Naive thymus-derived CD4-positive, alpha-beta T cell (primary cell): ENCODE measurements around the gene BPGM. TPM values are rescaled to one million over a fixed set of nuclear protein-coding genes. Genes with fewer than 3 reads are reported as not detected.

Experiments
- ATAC-seq: fragments of 150-1000 bp; cut with Tn5 transposase; 2 replicates; pipeline ENCODE4 v1.10.0; 2021; ENCODE audit warnings: mild to moderate bottlenecking, moderate library complexity
- CTCF ChIA-PET: fragments of 350-600 bp; sonication (Branson Sonifier 250); formaldehyde crosslinking; loops from one replicate; lab custom pipeline; 2021; ENCODE audit warnings: antibody characterized with exemption; lab: Charles Lee
- POLR2A ChIA-PET: fragments of 350-600 bp; sonication (Branson Sonifier 250); formaldehyde crosslinking; loops from one replicate; lab custom pipeline; 2021; ENCODE audit warnings: antibody characterized with exemption, inconsistent platforms; lab: Charles Lee
- DNase-seq, 9 donors: peaks; one replicate each; pipeline versions ENCODE4 v3.0.0 to v3.0.0-alpha.2; 2020 to 2022; ENCODE audit warnings: mixed read lengths in 1 of 9
- H3K27ac ChIP-seq: one replicate; pipeline ENCODE4 v1.7.0; 2013; ENCODE audit warnings: mild to moderate bottlenecking, low read depth, low read length, moderate library complexity
- H3K27me3 ChIP-seq, 2 donors: one replicate each; pipeline ENCODE4 v1.7.0; 2013; ENCODE audit warnings: low read length in 2 of 2, mild to moderate bottlenecking in 2 of 2, moderate library complexity in 2 of 2; ENCODE audit not compliant: control insufficient read depth in 2 of 2, insufficient read depth in 2 of 2
- H3K36me3 ChIP-seq, 3 experiments: 1 replicate in 2 of 3; 2 replicates in 1 of 3; pipeline ENCODE4 v1.7.0; 2013; ENCODE audit warnings: low read length in 3 of 3, mild to moderate bottlenecking in 3 of 3, moderate library complexity in 1 of 3; ENCODE audit not compliant: insufficient read depth in 3 of 3, control insufficient read depth in 2 of 3
- H3K4me1 ChIP-seq, 2 donors: one replicate each; pipeline ENCODE4 v1.7.0; 2013; ENCODE audit warnings: low read length in 2 of 2, mild to moderate bottlenecking in 2 of 2, moderate library complexity in 1 of 2; ENCODE audit not compliant: control insufficient read depth in 2 of 2, insufficient read depth in 2 of 2
- H3K4me3 ChIP-seq: 2 replicates; pipeline ENCODE4 v1.7.0; 2013; ENCODE audit warnings: mild to moderate bottlenecking, low read length
- H3K9me3 ChIP-seq, 3 experiments: 1 replicate in 2 of 3; 2 replicates in 1 of 3; pipeline ENCODE4 v1.7.0; 2013; ENCODE audit warnings: low read length in 3 of 3; ENCODE audit not compliant: control insufficient read depth in 2 of 3
- H3K27ac Mint-ChIP-seq, 9 donors: one replicate each; pipeline ENCODE4 v1.8.0; 2020 to 2022; ENCODE audit warnings: mixed read lengths in 9 of 9, mild to moderate bottlenecking in 8 of 9, moderate library complexity in 5 of 9, inconsistent platforms in 2 of 9
- H3K27me3 Mint-ChIP-seq, 5 donors: one replicate each; pipeline ENCODE4 v1.8.0; 2021 to 2022; ENCODE audit warnings: mixed read lengths in 5 of 5, mild to moderate bottlenecking in 1 of 5
- H3K36me3 Mint-ChIP-seq, 5 donors: one replicate each; pipeline ENCODE4 v1.8.0; 2020 to 2022; ENCODE audit warnings: mixed read lengths in 5 of 5, mild to moderate bottlenecking in 3 of 5, inconsistent platforms in 1 of 5
- H3K4me1 Mint-ChIP-seq, 7 donors: one replicate each; pipeline ENCODE4 v1.8.0; 2020 to 2022; ENCODE audit warnings: mixed read lengths in 7 of 7, mild to moderate bottlenecking in 3 of 7, inconsistent platforms in 1 of 7
- H3K4me3 Mint-ChIP-seq, 10 donors: one replicate each; pipeline ENCODE4 v1.8.0; 2020 to 2022; ENCODE audit warnings: mild to moderate bottlenecking in 10 of 10, mixed read lengths in 10 of 10, moderate library complexity in 6 of 10, inconsistent platforms in 2 of 10
- H3K9me3 Mint-ChIP-seq, 11 donors: one replicate each; pipeline ENCODE4 v1.8.0; 2020 to 2022; ENCODE audit warnings: mixed read lengths in 11 of 11, mild to moderate bottlenecking in 4 of 11, inconsistent platforms in 1 of 11, moderate library complexity in 1 of 11
- intact Hi-C, 2 donors: fragments of 100-400 bp; cut with micrococcal nuclease; formaldehyde crosslinking; loops; one replicate each; pipeline ENCODE4 v1.15.1; 2023
- polyA plus RNA-seq, 2 donors: library from polyadenylated mRNA; unstranded; fragments of 300-500 nt; fragmentation: Illumina TruSeq; gene quantifications; one replicate each; pipeline ENCODE4 v1.2.3, GENCODE V29; 2021
- total RNA-seq, 6 experiments: library from RNA in 5 of 6; stranded (reverse) in 5 of 6; gene quantifications; 1 replicate in 5 of 6; 2 replicates in 1 of 6; pipeline ENCODE4 v1.2.3 and lab custom pipeline; 2021 to 2026

BPGM gene
- total and polyA plus RNA-seq, 7 experiments from 2014 or later, result 12.7 to 33.9 (median 19.0) TPM

DNA sequence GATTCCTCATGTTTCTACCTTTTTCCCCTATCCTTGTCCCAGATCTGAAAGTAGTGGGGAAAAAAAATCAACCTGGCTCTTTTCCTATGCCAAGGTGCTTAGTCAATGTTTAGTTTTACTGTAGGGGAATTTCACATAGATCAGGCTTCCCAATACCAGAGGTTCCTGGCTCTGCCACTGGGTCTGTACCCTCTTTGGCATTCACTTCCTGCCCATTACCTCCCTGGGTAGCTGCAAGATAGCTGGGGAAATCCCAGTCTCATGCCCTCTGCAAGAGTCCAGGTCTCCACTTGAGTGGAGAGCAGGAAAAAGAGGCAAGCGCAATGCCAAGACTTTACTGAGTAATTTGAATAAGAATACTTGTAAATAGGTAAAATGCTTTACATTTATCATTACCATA is 3.5 kb upstream of the BPGM start:
- peaks cover 14 to 31% (median 18%) of the 10 kb centered on the region in 7 donors for H3K4me1 Mint-ChIP-seq
- Histone ChIP-seq H3K27me3 (no peaks in the 10 kb centered on the region), H3K4me3 (no peak overlapping the region), H3K9me3 (no peaks in the 10 kb centered on the region), H3K36me3 (no peaks in the 10 kb centered on the region), H3K27ac (peak overlapping the region; percentile 38), H3K4me1 (peaks cover 19 to 30% of the 10 kb centered on the region in 2 donors)
- ChIA-PET POLR2A (interaction anchor here (0.6 to 8.1 kb wide), 4 partner anchors 8 to 528 kb away, joined by 3 to 154 read pairs (median 59); partner anchors contain the start of gene TMEM140), CTCF (interaction anchor here (1.3 kb wide), 1 partner anchor 9 kb away, joined by 3 read pairs; no protein-coding TSS in a partner anchor)
- no peaks in the 10 kb centered on the region for H3K27me3 Mint-ChIP-seq
- peaks cover 0 to 4% (median 0%) of the 10 kb centered on the region in 5 donors for H3K36me3 Mint-ChIP-seq
- no peak for ATAC-seq
- DNase-seq, result no peak
- H3K27ac Mint-ChIP-seq, result peak overlapping the region in 2 of 9 donors; percentile 75 to 77
- peaks cover 0 to 11% (median 2%) of the 10 kb centered on the region in 11 donors for H3K9me3 Mint-ChIP-seq
- intact Hi-C loops, result no loop called here
- H3K4me3 Mint-ChIP-seq, result no peak overlapping the region

DNA sequence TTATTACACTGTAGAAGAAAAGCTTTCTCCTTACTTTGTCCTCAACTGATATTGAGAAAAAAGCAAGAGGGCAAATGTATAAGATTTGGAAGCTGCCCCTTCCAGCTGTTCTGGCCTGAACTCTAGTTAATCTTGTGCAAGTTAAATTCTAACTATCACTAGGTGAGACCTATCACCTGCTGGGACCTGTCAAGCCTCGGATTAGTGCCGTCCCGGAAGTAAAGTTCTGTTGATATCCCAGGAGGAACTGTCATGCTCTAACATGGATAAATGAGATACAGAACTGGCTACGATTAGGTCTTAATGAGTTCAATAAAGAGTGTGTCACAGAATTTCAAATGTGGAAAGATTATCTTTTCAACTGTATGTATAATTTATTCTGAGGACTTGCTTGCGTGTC is 1.2 kb upstream of the BPGM start:
- no peaks in the 10 kb centered on the region for H3K9me3 ChIP-seq
- DNase-seq (no peak), ATAC-seq (no peak)
- no peaks in the 10 kb centered on the region for H3K36me3 ChIP-seq
- H3K4me3 ChIP-seq, result peak overlapping the region; percentile 88
- H3K27ac Mint-ChIP-seq, result no peak overlapping the region
- CTCF ChIA-PET, result interaction anchor here (0.5 to 3.0 kb wide), 10 partner anchors 11 to 326 kb away, joined by 3 to 32 read pairs (median 4); no protein-coding TSS in a partner anchor
- H3K27me3 ChIP-seq, result no peaks in the 10 kb centered on the region
- POLR2A ChIA-PET, result interaction anchor here (0.8 to 8.1 kb wide), 21 partner anchors 9 to 565 kb away, joined by 3 to 154 read pairs (median 7); partner anchors contain the start of genes AGBL3, CYREN and TMEM140
- no peaks in the 10 kb centered on the region for H3K27me3 Mint-ChIP-seq
- H3K4me3 Mint-ChIP-seq, result no peak overlapping the region
- H3K36me3 Mint-ChIP-seq, result peaks cover 0 to 15% (median 8%) of the 10 kb centered on the region in 5 donors
- peak overlapping the region; percentile 85 for H3K27ac ChIP-seq
- peaks cover 19 to 35% of the 10 kb centered on the region in 2 donors for H3K4me1 ChIP-seq
- H3K9me3 Mint-ChIP-seq, result peaks cover 0 to 11% (median 2%) of the 10 kb centered on the region in 11 donors
- intact Hi-C loops, result loop anchor here (5.0 kb wide), 3 partner anchors 37 to 1563 kb away; partner anchors contain the start of gene CHCHD3 (in 1 of the 2)
- H3K4me1 Mint-ChIP-seq, result peaks cover 25 to 42% (median 32%) of the 10 kb centered on the region in 7 donors

DNA sequence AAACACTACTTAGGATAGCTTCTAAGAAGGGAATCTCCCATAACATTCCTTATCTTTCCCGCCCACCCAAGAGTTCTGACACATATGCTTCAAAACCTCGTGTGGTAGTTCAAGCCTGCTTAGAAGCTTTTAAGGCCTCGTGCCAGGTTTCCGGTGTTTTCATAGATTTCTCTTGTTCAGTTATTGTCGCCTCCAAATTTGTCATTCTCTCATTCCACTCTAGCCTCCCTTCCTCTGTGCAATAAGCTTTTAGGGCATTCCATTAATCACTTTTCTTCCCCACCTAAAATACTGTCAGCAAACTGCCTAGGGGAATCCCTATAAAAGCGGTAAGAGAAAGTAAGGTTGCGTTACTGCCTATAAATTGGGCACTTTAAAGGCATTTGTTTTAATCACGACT is 718 bp upstream of the BPGM start:
- Histone ChIP-seq H3K36me3 (no peaks in the 10 kb centered on the region), H3K27me3 (no peaks in the 10 kb centered on the region), H3K4me3 (peak overlapping the region; percentile 88), H3K9me3 (no peaks in the 10 kb centered on the region), H3K4me1 (peaks cover 19 to 35% of the 10 kb centered on the region in 2 donors), H3K27ac (peak overlapping the region; percentile 85)
- Mint-ChIP-seq H3K27me3 (no peaks in the 10 kb centered on the region), H3K9me3 (peaks cover 0 to 11% (median 2%) of the 10 kb centered on the region in 11 donors), H3K4me3 (no peak overlapping the region), H3K27ac (no peak overlapping the region), H3K36me3 (peaks cover under 1 to 15% (median 8%) of the 10 kb centered on the region in 5 donors), H3K4me1 (peaks cover 21 to 40% (median 34%) of the 10 kb centered on the region in 7 donors)
- CTCF ChIA-PET, result interaction anchor here (0.5 to 3.0 kb wide), 9 partner anchors 11 to 340 kb away, joined by 3 to 32 read pairs (median 3); partner anchors contain the start of gene AGBL3
- no peak for ATAC-seq
- DNase-seq, result peak in 4 of 9 donors; percentile 44 to 68 (median 62)
- intact Hi-C loops, result loop anchor here (1.0 to 5.0 kb wide), 25 partner anchors 8 to 1564 kb away; partner anchors contain the start of genes AGBL3 (in 2 of the 2), AKR1B1 (in 2 of the 2), CNOT4 (in 2 of the 2) and CYREN (in 2 of the 2)
- POLR2A ChIA-PET, result interaction anchor here (0.6 to 8.1 kb wide), 28 partner anchors 9 to 564 kb away, joined by 3 to 154 read pairs (median 6); partner anchors contain the start of genes AGBL3, CYREN and TMEM140

DNA sequence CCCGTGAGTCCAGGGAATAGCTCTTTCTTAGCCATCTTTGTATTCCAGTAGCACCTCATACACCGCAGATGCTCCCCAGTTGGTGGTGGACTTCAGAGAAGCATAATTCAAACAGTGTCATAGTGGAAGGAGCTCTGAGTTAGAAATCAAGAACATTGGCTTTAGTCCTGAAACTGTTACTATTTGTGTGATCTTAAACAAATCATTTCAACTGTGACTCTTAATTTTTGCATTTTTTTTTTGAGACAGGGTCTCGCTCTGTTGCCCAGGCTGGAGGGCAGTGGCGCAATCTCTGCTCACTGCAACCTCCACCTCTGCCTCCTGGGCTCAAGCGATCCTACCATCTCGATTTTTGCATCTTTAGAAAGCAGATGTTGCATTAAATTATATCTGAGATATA is 1.8 kb downstream of the BPGM start:
- H3K4me1 Mint-ChIP-seq, result peaks cover 25 to 52% (median 39%) of the 10 kb centered on the region in 7 donors

DNA sequence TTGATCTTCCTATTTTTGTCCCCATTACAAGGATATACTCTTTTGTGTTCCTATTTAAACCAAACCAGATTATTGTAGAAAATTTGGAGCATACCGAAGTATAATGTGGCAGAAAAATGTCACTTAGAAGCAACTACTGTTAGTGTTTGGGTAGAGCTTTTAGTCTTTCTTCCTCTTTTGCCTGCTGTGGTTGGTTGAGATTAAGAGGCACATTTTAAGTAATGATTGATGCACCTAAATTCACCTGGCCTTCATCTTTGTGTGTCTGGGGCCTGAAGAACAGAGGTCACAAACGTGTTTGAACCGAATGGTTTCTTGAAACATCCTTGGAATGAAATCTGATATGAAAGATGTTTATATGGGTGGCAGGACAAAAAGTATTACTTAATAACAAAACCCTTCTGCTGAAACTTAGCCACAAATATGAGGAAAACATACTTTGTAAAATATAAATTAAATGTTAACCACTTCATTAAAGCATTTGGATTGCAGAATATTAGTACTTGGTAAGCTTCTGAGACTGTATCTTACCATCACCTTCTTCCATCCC is 2.6 kb downstream of the BPGM start:
- intact Hi-C loops, result loop anchor here (5.0 kb wide), 3 partner anchors 33 to 1567 kb away; partner anchors contain the start of gene CHCHD3 (in 1 of the 2)
- no peaks in the 10 kb centered on the region for H3K9me3 ChIP-seq
- Mint-ChIP-seq H3K27ac (peak overlapping the region in 4 of 9 donors; percentile 13 to 69 (median 46)), H3K36me3 (peaks cover 8 to 25% (median 14%) of the 10 kb centered on the region in 5 donors), H3K4me3 (peak overlapping the region; percentile 6 to 75 (median 58)), H3K9me3 (peaks cover 0 to 2% (median 0%) of the 10 kb centered on the region in 11 donors), H3K27me3 (no peaks in the 10 kb centered on the region), H3K4me1 (peaks cover 30 to 53% (median 47%) of the 10 kb centered on the region in 7 donors)
- POLR2A ChIA-PET, result interaction anchor here (0.6 to 8.1 kb wide), 4 partner anchors 15 to 1020 kb away, joined by 3 to 154 read pairs (median 59); no protein-coding TSS in a partner anchor
- DNase-seq (no peak), ATAC-seq (no peak)
- no peak overlapping the region for H3K27ac ChIP-seq
- peaks cover 19 to 30% of the 10 kb centered on the region in 2 donors for H3K4me1 ChIP-seq
- no peaks in the 10 kb centered on the region for H3K27me3 ChIP-seq
- CTCF ChIA-PET, result interaction anchor here (2.4 kb wide), 1 partner anchor 9 kb away, joined by 7 read pairs; no protein-coding TSS in a partner anchor
- no peaks in the 10 kb centered on the region for H3K36me3 ChIP-seq
- no peak overlapping the region for H3K4me3 ChIP-seq

More for the DNA sequence above, 1.8 kb downstream of the BPGM start:
- no peak overlapping the region for H3K4me3 ChIP-seq
- no peaks in the 10 kb centered on the region for H3K9me3 Mint-ChIP-seq
- no peaks in the 10 kb centered on the region for H3K27me3 Mint-ChIP-seq
- peaks cover 8 to 17% (median 9%) of the 10 kb centered on the region in 5 donors for H3K36me3 Mint-ChIP-seq
- peaks cover 19 to 35% of the 10 kb centered on the region in 2 donors for H3K4me1 ChIP-seq
- no peak overlapping the region for H3K27ac ChIP-seq
- no peaks in the 10 kb centered on the region for H3K27me3 ChIP-seq
- DNase-seq (no peak), ATAC-seq (no peak)
- no peaks in the 10 kb centered on the region for H3K9me3 ChIP-seq
- ChIA-PET CTCF (interaction anchor here (1.2 to 2.4 kb wide), 4 partner anchors 10 to 522 kb away, joined by 3 to 14 read pairs (median 6); partner anchors contain the start of gene CYREN), POLR2A (interaction anchor here (0.6 to 8.1 kb wide), 6 partner anchors 9 to 339 kb away, joined by 3 to 154 read pairs (median 20); no protein-coding TSS in a partner anchor)
- intact Hi-C loops, result loop anchor here (5.0 kb wide), 3 partner anchors 34 to 1566 kb away; partner anchors contain the start of gene CHCHD3 (in 1 of the 2)
- no peaks in the 10 kb centered on the region for H3K36me3 ChIP-seq
- H3K4me3 Mint-ChIP-seq, result peak overlapping the region in 1 of 10 donors; percentile 73
- H3K27ac Mint-ChIP-seq, result peak overlapping the region in 6 of 9 donors; percentile 41 to 86 (median 74)

DNA sequence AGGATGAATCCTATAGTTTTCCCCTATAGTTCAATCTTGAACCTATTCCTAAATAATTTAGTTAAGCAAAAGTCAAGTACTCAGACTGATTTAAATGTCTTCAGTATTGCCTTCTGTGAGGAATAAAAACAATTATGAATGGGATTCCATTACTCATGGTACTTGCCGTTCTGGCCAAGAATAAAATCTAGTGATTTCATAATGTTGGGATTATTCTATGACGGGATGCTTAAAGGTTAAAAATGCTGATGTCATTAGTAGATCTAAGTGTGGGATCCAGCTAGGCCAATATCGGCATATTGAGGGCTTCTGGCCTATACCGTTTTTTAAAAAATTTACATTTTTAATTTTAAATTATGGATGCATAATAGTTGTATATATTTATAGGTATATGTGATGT is 5.3 kb downstream of the BPGM start:
- Mint-ChIP-seq H3K4me1 (peaks cover 28 to 68% (median 52%) of the 10 kb centered on the region in 7 donors), H3K27ac (no peak overlapping the region), H3K27me3 (no peaks in the 10 kb centered on the region), H3K4me3 (no peak overlapping the region), H3K36me3 (peaks cover 18 to 49% (median 29%) of the 10 kb centered on the region in 5 donors), H3K9me3 (peaks cover 0 to 12% (median 0%) of the 10 kb centered on the region in 11 donors)
- ChIA-PET POLR2A (interaction anchor here (0.7 kb wide), 1 partner anchor 9 kb away, joined by 3 read pairs; no protein-coding TSS in a partner anchor), CTCF (no interaction called here)
- Histone ChIP-seq H3K9me3 (no peaks in the 10 kb centered on the region), H3K4me1 (peaks cover 8 to 13% of the 10 kb centered on the region in 2 donors), H3K27ac (no peak overlapping the region), H3K27me3 (no peaks in the 10 kb centered on the region), H3K36me3 (no peaks in the 10 kb centered on the region), H3K4me3 (no peak overlapping the region)
- DNase-seq, result no peak
- no peak for ATAC-seq
- intact Hi-C loops, result no loop called here
